ENCODE results near the gene ORAI1. TPM values are rescaled to one million over a fixed set of nuclear protein-coding genes. Genes with fewer than 3 reads are reported as not detected.

The ORAI1 gene
- polyA plus RNA-seq, 1 donor (not counting 4 experiments of a cell fraction or from before 2014, with no cell fraction given), result 17.1 TPM

- FAIRE-seq (no peak), DNase-seq (ENCODE audit: low read depth, low spot score) (no peak)
- H3K4me3 ChIP-seq (ENCODE audit: control insufficient read depth in 2 of 3, extremely low read depth in 1 of 3, insufficient read depth in 2 of 3, low read depth in 1 of 3, low read length in 3 of 3), result no peak overlapping the region
- peaks cover 2% of the 10 kb centered on the region for H4K20me1 ChIP-seq (ENCODE audit: control insufficient read depth, extremely low read depth, insufficient read depth, low read length)
- peaks cover 14% of the 10 kb centered on the region for H3K4me1 ChIP-seq (ENCODE audit: control insufficient read depth, extremely low read depth, insufficient read depth, low read length)
- H3K79me2 ChIP-seq (ENCODE audit: control insufficient read depth, insufficient read depth, low read length), result peaks cover 35% of the 10 kb centered on the region
- peaks cover 5 to 9% of the 10 kb centered on the region in 2 experiments for H3K36me3 ChIP-seq (ENCODE audit: control insufficient read depth in 2 of 2, extremely low read depth in 1 of 2, insufficient read depth in 2 of 2, low read length in 2 of 2)
- TF ChIP-seq, protein P1, sequence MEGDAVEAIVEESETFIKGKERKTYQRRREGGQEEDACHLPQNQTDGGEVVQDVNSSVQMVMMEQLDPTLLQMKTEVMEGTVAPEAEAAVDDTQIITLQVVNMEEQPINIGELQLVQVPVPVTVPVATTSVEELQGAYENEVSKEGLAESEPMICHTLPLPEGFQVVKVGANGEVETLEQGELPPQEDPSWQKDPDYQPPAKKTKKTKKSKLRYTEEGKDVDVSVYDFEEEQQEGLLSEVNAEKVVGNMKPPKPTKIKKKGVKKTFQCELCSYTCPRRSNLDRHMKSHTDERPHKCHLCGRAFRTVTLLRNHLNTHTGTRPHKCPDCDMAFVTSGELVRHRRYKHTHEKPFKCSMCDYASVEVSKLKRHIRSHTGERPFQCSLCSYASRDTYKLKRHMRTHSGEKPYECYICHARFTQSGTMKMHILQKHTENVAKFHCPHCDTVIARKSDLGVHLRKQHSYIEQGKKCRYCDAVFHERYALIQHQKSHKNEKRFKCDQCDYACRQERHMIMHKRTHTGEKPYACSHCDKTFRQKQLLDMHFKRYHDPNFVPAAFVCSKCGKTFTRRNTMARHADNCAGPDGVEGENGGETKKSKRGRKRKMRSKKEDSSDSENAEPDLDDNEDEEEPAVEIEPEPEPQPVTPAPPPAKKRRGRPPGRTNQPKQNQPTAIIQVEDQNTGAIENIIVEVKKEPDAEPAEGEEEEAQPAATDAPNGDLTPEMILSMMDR (optimal IDR thresholded peaks at IDR 0.05 in 1 of 3, IDR thresholded peaks at IDR 0.05 in 1 of 3, conservative IDR thresholded peaks at IDR 0.05 in 1 of 3; ENCODE audit: extremely low read depth in 1 of 3, insufficient read depth in 2 of 3, low read length in 3 of 3), result no peak
- no peak for TF ChIP-seq EZH2 (IDR thresholded peaks at IDR 0.05; ENCODE audit: low read length)
- H3K9ac ChIP-seq (ENCODE audit: control insufficient read depth, extremely low read depth, insufficient read depth, low read length), result no peak overlapping the region
- H3K9me1 ChIP-seq (ENCODE audit: control insufficient read depth, extremely low read depth, insufficient read depth, low read length), result no peaks in the 10 kb centered on the region
- H3K27ac ChIP-seq (ENCODE audit: control insufficient read depth, insufficient read depth, low read length), result no peak overlapping the region
- dilution Hi-C loops (cut with MboI; ENCODE audit: extremely low pct_ligation_motif_present, low sequenced_read_pairs), result no loop called here
- no peak overlapping the region for H2AFZ ChIP-seq (ENCODE audit: control insufficient read depth, low read length)
- H3K27me3 ChIP-seq (ENCODE audit: control insufficient read depth, extremely low read depth, insufficient read depth, low read length), result no peaks in the 10 kb centered on the region
- H3K4me2 ChIP-seq (ENCODE audit: control insufficient read depth, extremely low read depth, insufficient read depth, low read depth, low read length), result no peak overlapping the region
- no peaks in the 10 kb centered on the region for H3K9me3 ChIP-seq (ENCODE audit: control insufficient read depth, low read depth, low read length)
These were observed 12.2 kb downstream of the ORAI1 start for GRCh38 chr12:121638298-121639202.

- H3K27ac ChIP-seq (ENCODE audit: control insufficient read depth, insufficient read depth, low read length), result no peak overlapping the region
- H3K4me1 ChIP-seq (ENCODE audit: control insufficient read depth, extremely low read depth, insufficient read depth, low read length), result peaks cover 7% of the 10 kb centered on the region
- H3K79me2 ChIP-seq (ENCODE audit: control insufficient read depth, insufficient read depth, low read length), result peaks cover 25% of the 10 kb centered on the region
- DNase-seq (ENCODE audit: low read depth, low spot score) (no peak), FAIRE-seq (no peak)
- no peak overlapping the region for H2AFZ ChIP-seq (ENCODE audit: control insufficient read depth, low read length)
- dilution Hi-C loops (cut with MboI; ENCODE audit: extremely low pct_ligation_motif_present, low sequenced_read_pairs), result no loop called here
- TF ChIP-seq, protein P1 (optimal IDR thresholded peaks at IDR 0.05 in 1 of 3, IDR thresholded peaks at IDR 0.05 in 1 of 3, conservative IDR thresholded peaks at IDR 0.05 in 1 of 3; ENCODE audit: extremely low read depth in 1 of 3, insufficient read depth in 2 of 3, low read length in 3 of 3), result no peak
- no peak for TF ChIP-seq EZH2 (IDR thresholded peaks at IDR 0.05; ENCODE audit: low read length)
- no peaks in the 10 kb centered on the region for H3K27me3 ChIP-seq (ENCODE audit: control insufficient read depth, extremely low read depth, insufficient read depth, low read length)
- no peak overlapping the region for H3K4me3 ChIP-seq (ENCODE audit: control insufficient read depth in 2 of 3, extremely low read depth in 1 of 3, insufficient read depth in 2 of 3, low read depth in 1 of 3, low read length in 3 of 3)
- H3K9me3 ChIP-seq (ENCODE audit: control insufficient read depth, low read depth, low read length), result no peaks in the 10 kb centered on the region
- H3K9me1 ChIP-seq (ENCODE audit: control insufficient read depth, extremely low read depth, insufficient read depth, low read length), result no peaks in the 10 kb centered on the region
- H3K9ac ChIP-seq (ENCODE audit: control insufficient read depth, extremely low read depth, insufficient read depth, low read length), result no peak overlapping the region
- peaks cover 6 to 9% of the 10 kb centered on the region in 2 experiments for H3K36me3 ChIP-seq (ENCODE audit: control insufficient read depth in 2 of 2, extremely low read depth in 1 of 2, insufficient read depth in 2 of 2, low read length in 2 of 2)
- no peak overlapping the region for H3K4me2 ChIP-seq (ENCODE audit: control insufficient read depth, extremely low read depth, insufficient read depth, low read depth, low read length)
- H4K20me1 ChIP-seq (ENCODE audit: control insufficient read depth, extremely low read depth, insufficient read depth, low read length), result peaks cover 2% of the 10 kb centered on the region
These were observed 15.0 kb downstream of the ORAI1 start for GRCh38 chr12:121641343-121641630.
